ENCODE data around the gene RELB.

Gene RELB

GRCh38 chr19:45023048-45023447 lies 21.8 kb downstream of the RELB start:
- DNase-seq (ENCODE audit: low read depth): no peak

- no peak for DNase-seq (ENCODE audit: low read depth)
Observed at GRCh38 chr19:45025264-45025663, 24.0 kb downstream of the RELB start.

- DNase-seq (ENCODE audit: low read depth): no peak
Observed at GRCh38 chr19:45027371-45027770, 26.1 kb downstream of the RELB start.

- DNase-seq (ENCODE audit: low read depth): no peak
Observed at GRCh38 chr19:45030825-45031224, 29.6 kb downstream of the RELB start.

GRCh38 chr19:45032421-45032820 lies 31.2 kb downstream of the RELB start:
- DNase-seq (ENCODE audit: low read depth): no peak

GRCh38 chr19:45035755-45036154 lies 34.5 kb downstream of the RELB start:
- DNase-seq (ENCODE audit: low read depth): no peak

GRCh38 chr19:45037393-45038169 lies 36.3 kb downstream of the RELB start:
- DNase-seq (ENCODE audit: low read depth): no peak

- DNase-seq (ENCODE audit: low read depth): peak; percentile 74
Observed at GRCh38 chr19:45038931-45039893, 37.9 kb downstream of the RELB start, which contains the start of gene CLASRP. CLASRP (plus strand) TSS chr19:45039045; CDS start chr19:45040213, 1,168 bp downstream.

- DNase-seq (ENCODE audit: low read depth): no peak
Observed at GRCh38 chr19:45040059-45040771, 39.0 kb downstream of the RELB start.

- DNase-seq (ENCODE audit: low read depth): no peak
Observed at GRCh38 chr19:45041125-45041524, 39.9 kb downstream of the RELB start.

- DNase-seq (ENCODE audit: low read depth): no peak
Observed at GRCh38 chr19:45045671-45046353, 44.5 kb downstream of the RELB start.

GRCh38 chr19:45046355-45046754 lies 45.1 kb downstream of the RELB start:
- DNase-seq (ENCODE audit: low read depth): no peak

- no peak for DNase-seq (ENCODE audit: low read depth)
Observed at GRCh38 chr19:45047188-45047797, 46.0 kb downstream of the RELB start.

GRCh38 chr19:45049073-45049736 lies 47.9 kb downstream of the RELB start:
- no peak for DNase-seq (ENCODE audit: low read depth)

GRCh38 chr19:45050036-45050435 lies 48.8 kb downstream of the RELB start:
- DNase-seq (ENCODE audit: low read depth): no peak

- DNase-seq (ENCODE audit: low read depth): no peak
Observed at GRCh38 chr19:45051929-45052579, 50.8 kb downstream of the RELB start.

- DNase-seq (ENCODE audit: low read depth): no peak
Observed at GRCh38 chr19:45056831-45057230, 55.6 kb downstream of the RELB start.

- no peak for DNase-seq (ENCODE audit: low read depth)
Observed at GRCh38 chr19:45057444-45057843, 56.2 kb downstream of the RELB start.

GRCh38 chr19:45058622-45059159 lies 57.4 kb downstream of the RELB start:
- DNase-seq (ENCODE audit: low read depth): no peak

All from stimulated activated CD8-positive, alpha-beta memory T cell treated with anti-CD3 and anti-CD28 coated beads, Interleukin-15, amount 100 ng/mL, for 1 hour (primary cell).